Posterior cingulate gyrus (tissue), 11 donors: ENCODE results near the gene NDST3.
"Not testable (repeated sequence)": the region's sequence is repeated elsewhere in the genome, so short reads cannot be mapped to it uniquely, and the experiment has no call there.

Experiments
- DNase-seq, 10 donors: peaks; one replicate each; pipeline versions ENCODE4 v3.0.0 to v3.0.0-alpha.2; 2020 to 2021; ENCODE audit warnings: mixed read lengths in 3 of 10
- intact Hi-C: fragments of 100-400 bp; cut with DNase I; formaldehyde crosslinking; loops from one replicate; pipeline ENCODE4 v1.15.1; 2023

The NDST3 gene

GRCh38 chr4:118264096-118264495, 229.8 kb downstream of the NDST3 start:
- DNase-seq, result no peak
- intact Hi-C loops, result loop anchor here (10.0 kb wide), 1 partner anchor 1129 kb away; no protein-coding TSS in a partner anchor

DNA sequence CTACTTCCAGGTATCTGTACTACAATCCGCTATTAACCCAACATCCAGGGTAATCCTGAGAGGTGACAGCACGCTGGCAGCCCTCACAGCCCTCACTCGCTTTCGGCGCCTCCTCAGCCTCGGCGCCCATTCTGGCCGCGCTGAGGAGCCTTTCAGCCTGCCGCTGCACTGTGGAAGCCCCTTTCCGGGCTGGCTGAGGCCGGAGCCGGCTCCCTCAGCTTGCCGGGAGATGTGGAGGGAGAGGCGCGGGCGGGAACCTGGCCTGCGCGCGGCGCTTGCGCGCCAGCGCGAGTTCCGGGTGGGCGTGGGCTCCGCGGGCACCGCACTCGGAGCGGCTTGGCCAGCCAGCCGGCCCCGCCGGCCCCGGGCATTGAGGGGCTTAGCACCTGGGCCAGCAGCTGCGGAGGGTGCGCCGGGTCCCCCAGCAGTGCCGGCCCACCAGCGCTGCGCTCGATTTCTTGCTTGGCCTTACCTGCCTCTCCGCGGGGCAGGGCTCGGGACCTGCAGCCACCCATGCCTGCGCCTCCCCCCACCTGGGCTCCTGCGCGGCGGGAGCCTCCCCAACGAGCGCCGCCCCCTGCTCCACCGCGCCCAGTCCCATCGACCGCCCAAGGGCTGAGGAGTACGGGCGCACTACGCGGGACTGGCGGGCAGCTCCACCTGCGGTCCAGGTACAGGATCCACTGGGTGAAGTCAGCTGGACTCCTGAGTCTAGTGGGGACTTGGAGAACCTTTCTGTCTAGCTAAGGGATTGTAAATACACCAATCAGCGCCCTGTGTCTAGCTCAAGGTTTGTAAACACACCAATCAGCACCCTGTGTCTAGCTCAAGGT, 231.2 kb downstream of the NDST3 start:
- intact Hi-C loops, result loop anchor here (10.0 kb wide), 1 partner anchor 1131 kb away; no protein-coding TSS in a partner anchor
- DNase-seq, result peak in 6 of 10 donors; percentile 19 to 89 (median 52)

- not testable (repeated sequence) for DNase-seq
- intact Hi-C loops, result loop anchor here (10.0 kb wide), 1 partner anchor 1131 kb away; no protein-coding TSS in a partner anchor
Observed at GRCh38 chr4:118266145-118266496, 231.8 kb downstream of the NDST3 start.

DNA sequence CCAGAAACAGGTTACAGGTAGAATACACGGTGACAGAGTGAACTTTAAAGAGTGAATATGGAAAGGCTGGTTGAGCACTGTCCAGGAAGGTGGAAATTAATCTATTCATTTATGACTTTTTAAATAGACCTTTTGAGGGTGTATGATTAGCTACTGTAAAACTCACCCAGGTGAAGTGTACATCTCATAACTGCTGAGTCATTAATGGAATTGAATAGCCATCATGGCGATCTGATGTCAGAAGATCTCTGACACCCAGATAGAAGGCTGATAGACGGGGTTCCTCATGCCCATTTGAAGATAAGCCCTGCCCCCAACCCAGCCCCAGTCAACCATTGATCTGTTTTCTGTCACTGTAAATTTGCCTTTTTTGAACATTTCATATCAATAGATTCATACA, 234.5 kb downstream of the NDST3 start:
- no peak for DNase-seq
- intact Hi-C loops, result loop anchor here (10.0 kb wide), 1 partner anchor 1134 kb away; no protein-coding TSS in a partner anchor

DNA sequence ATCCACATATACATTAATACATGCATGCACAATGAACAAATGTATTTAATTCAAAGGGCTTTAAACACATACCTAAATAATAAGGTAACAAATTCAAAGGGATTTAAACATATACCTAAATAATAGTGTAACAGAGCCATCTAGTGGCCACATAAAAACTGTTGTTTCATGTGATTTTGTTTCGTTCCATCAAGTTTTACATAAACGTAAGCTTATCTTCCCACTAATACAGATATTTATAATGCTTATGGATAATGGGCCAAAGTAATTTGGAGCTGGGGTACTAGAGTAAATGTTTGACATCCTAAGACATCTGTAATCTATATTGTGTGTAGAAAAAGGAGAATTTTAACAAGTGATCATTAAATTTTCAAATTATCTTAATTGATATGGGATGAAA, 236.2 kb downstream of the NDST3 start:
- intact Hi-C loops, result no loop called here

DNA sequence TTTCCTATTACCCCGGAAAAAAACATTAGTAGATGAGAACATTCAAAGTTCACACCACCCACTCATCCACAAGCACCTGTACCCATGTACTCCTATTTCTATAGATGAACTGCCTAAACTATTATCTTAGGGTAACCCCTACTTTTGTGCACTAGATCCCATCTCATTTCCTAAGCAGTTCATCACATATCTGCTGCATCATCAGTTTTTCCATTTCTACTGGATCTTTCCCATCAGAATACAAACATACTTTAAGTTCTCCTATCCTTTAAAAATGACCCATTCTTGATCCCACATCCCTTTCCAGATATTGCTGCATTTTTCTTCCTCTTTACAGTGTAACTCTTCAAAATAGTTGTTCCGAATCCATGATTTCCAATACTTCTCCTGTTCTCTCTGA, 237.5 kb downstream of the NDST3 start:
- no peak for DNase-seq
- intact Hi-C loops, result no loop called here

More for the DNA sequence above, 236.2 kb downstream of the NDST3 start:
- DNase-seq, result no peak

GRCh38 chr4:118273642-118274041, 239.4 kb downstream of the NDST3 start:
- intact Hi-C loops, result no loop called here
- no peak for DNase-seq

- intact Hi-C loops, result no loop called here
- no peak for DNase-seq
Observed at GRCh38 chr4:118276580-118276979, 242.3 kb downstream of the NDST3 start.

DNA sequence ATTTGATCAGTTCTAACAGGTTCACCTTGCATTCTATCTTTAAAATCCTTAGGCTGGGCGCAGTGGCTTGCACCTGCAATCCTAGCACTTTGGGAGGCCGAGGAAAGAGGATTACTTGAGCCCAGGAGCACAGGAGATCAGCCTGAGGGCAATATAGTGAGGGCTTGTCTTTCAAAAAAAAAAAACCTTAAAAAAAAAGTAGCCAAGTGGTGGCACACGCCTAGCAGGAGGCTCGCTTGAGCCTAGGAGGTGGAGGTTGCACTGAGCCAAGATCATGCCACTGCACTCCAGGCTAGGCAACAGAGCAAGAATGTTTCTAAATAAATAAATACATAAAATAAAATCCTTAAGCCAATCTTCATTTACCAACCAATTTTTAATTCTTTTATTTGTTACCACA, 243.0 kb downstream of the NDST3 start:
- intact Hi-C loops, result no loop called here
- DNase-seq, result no peak

GRCh38 chr4:118278473-118279274, 244.4 kb downstream of the NDST3 start:
- intact Hi-C loops, result no loop called here
- DNase-seq, result peak; percentile 83 to 99 (median 90)

GRCh38 chr4:118279328-118279727, 245.0 kb downstream of the NDST3 start:
- intact Hi-C loops, result no loop called here
- no peak for DNase-seq

DNA sequence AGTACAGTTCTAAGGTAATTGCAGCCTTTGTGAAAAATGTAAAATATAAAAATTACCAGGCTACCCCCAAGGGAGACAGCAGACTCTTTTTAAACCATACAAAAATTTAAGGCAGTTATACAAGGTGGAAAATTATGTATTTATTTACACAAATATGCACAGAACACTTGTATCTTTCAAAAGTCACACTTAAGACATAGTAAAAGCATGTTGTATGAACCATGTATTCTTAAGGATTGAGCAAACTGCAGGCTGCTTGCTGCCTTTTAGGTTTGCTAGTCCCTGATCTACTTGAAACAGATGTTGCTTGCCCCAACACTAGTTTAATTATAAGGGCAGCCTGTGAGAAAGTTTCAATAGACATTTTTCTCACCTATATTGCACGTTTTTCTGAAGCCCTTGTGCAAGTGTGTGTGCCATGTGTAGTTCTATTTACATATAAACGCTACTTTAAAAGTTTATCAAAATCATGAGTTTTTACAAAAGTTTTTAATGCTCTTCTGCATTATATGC, 245.7 kb downstream of the NDST3 start:
- intact Hi-C loops, result no loop called here
- no peak for DNase-seq

GRCh38 chr4:118280501-118281218, 246.4 kb downstream of the NDST3 start:
- intact Hi-C loops, result no loop called here

DNA sequence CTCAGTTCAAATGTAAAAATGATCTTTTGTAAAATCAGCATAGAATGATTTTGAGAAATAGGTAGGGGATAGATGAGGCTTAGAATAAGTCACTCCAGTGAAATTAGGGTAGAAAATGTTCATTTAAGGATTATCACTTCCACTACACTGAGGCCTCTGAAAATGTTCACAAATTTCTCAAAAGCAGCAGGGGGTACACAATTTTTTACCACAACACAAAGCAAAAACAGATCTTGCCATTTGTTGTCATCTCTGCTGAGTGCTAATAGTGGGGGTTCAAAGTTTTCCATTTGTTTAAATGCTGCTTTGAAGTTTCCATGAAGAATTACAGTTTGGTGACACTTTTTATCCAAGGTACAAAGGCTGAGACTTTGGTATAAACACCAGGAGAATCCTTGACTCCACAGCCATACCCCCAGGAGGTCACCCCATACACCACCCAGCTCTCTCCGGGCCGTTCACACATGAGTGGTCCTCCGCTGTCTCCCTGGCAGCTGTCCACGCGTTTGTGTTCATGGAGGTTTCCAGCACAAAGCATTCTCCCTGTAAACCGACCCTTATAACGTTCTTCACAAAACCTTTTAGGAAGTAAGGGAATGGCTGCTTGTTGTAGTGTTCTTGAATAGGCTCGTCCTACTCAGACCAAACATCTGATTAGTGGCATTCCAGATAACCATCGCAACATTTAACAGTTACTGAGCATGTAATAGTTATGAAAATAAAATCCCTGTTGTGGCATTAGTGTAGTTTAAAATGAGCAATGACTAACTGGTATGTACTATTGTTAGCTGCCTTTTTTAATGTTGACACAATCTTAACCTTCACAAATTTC, 247.5 kb downstream of the NDST3 start:
- intact Hi-C loops, result no loop called here
- DNase-seq, result peak in 1 of 10 donors; percentile 52

More at GRCh38 chr4:118280501-118281218, 246.4 kb downstream of the NDST3 start:
- peak in 6 of 10 donors; percentile 24 to 86 (median 36) for DNase-seq

- intact Hi-C loops, result no loop called here
Observed at GRCh38 chr4:118282692-118283091, 248.4 kb downstream of the NDST3 start.

DNA sequence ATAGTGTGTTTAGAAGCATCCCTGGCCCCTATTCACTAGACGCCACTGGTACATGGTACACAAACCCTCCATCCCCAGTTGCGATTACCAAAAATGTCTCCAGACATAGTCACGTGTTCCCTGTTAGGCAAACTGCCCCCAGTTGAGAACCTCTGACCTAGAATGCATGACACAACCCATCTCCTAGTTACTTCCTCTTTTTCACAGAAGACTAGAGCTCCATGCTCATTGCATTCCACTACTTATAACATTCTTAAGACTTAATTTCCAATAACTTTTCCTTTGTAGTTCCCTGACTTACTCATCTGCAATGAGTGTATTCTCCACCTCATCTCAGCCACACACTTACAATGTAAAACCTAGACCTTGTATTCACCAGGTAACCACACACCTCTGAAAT, 249.9 kb downstream of the NDST3 start:
- DNase-seq, result no peak
- intact Hi-C loops, result no loop called here

More at GRCh38 chr4:118282692-118283091, 248.4 kb downstream of the NDST3 start:
- DNase-seq, result no peak

DNA sequence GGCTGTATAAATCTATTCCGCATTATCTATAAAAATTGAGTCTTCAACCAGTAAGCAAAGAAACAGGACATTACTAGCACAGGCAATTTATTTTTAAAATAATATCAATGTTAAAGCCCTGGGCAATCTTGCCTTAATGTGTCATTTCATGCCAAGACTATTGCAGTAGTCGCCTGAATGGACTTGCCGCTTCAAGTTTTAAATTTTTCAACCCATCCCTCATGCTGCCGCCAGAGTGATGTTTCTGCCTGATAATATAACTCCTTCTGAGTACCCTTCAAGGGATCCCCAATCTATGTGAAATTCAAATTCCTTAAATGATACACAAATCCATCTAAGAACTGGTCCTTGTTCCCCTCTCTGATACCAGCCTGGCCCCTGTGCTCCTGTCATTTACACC, 251.6 kb downstream of the NDST3 start:
- intact Hi-C loops, result no loop called here

DNA sequence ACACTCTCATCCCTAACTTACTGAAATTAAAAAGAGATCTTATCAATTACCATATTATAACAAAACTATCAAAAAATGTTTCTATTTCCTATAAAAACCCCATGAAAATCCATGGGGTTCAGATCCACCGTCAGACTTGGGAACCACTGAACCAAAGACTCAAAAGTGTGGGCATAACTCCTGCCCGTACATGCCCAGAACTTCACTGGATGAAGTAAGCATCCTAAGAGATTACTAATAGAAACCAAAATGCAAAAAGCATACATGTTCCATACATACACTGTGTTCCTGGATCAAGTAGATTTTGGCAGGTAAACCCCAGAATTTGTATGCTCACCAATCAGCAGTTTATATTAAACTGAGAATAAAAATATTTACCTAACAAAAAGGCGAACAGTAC, 252.4 kb downstream of the NDST3 start:
- intact Hi-C loops, result no loop called here
- DNase-seq, result no peak

More for the DNA sequence above, 251.6 kb downstream of the NDST3 start:
- no peak for DNase-seq

DNA sequence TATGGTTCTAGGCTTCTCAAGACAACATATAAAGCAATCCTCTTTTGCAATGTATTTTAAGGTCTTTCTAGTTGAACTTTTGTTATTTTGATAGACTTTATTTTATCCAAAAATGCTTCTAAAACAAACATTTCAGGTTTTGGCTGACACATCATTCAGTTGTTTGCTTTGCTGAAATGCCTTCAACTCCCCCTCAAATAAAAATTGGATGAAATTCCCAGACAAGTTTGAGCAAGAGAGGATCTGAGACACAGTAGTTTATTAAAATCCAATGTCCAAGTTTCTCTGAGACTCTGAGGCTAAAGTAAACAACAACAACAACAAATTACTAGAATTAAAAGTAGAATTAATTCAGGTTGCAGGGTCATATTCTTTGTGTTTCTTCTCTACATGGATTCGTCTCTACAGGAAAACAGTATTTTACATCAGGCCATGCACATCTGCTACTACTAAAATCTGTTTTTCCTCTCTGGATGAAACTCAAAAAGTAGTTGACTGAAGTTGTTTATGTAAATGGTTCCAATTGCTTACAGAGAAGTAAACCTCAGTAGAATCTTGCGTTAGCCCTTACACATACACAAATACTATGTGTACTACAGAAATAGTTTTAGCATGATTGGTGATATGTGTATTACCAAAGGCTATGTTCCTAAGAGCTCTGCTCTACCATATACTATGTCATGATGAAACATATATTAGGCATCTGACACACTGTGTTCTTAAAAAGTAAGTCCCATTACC, 253.6 kb downstream of the NDST3 start:
- intact Hi-C loops, result no loop called here
- no peak for DNase-seq
